NCI-H2171 treated with DMSO at 0.1 percent for 48 hours (cell line): ENCODE measurements around the gene DDTL.

Experiments
- DNase-seq: peaks from one replicate; lab custom pipeline; 2025; lab: John Stamatoyannopoulos, UW

DDTL gene

DNA sequence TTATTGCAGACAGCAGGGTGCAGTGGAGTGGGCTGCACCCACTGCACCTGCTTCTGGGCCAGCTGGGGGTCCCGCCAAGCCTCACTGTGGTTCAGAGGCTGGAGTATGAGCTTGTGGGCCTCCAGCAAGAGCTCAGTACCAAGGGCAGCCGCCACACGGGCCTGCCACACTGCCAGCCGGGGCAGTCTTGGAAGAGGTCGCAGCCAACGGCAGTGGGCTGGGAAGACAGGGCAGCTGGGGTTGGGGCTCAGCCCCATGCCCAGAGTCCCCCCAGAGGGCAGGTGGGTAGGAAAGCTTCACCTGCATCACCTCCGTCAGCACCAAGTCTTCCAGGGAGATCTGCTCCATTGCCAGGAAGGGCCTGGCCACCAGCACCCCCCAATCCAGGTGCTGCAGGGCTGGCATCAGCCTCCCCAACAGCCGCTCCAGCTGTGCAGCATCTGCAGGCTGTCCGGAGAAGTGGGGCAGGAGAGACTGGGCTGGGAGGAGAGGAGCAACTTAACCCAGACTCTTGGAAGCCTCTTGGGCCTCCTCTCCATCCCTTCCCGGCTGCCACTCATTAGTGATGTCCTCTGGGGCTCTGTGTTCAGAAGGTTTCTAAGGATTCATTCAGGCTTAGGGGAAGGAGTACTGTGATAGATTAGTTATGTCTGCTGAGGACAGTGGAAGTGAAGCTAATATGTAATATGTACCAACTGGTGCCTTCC lies 39.7 kb downstream of the DDTL start:
- no peak for DNase-seq

DNA sequence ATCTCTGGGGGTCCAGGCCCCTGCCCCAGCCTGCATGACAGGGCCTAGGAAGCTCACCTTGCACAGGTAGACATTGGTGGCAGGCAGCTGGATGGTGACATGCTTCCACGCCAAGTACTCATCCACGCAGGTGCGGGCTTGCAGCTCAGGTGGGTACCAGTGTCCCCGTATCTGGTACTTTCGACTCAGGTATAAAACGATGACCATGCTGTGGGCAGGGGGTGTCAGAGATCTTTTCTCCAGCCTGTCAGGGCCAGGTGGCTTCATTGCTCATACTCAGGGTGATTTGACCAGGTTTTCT lies 40.2 kb downstream of the DDTL start:
- DNase-seq: no peak

DNA sequence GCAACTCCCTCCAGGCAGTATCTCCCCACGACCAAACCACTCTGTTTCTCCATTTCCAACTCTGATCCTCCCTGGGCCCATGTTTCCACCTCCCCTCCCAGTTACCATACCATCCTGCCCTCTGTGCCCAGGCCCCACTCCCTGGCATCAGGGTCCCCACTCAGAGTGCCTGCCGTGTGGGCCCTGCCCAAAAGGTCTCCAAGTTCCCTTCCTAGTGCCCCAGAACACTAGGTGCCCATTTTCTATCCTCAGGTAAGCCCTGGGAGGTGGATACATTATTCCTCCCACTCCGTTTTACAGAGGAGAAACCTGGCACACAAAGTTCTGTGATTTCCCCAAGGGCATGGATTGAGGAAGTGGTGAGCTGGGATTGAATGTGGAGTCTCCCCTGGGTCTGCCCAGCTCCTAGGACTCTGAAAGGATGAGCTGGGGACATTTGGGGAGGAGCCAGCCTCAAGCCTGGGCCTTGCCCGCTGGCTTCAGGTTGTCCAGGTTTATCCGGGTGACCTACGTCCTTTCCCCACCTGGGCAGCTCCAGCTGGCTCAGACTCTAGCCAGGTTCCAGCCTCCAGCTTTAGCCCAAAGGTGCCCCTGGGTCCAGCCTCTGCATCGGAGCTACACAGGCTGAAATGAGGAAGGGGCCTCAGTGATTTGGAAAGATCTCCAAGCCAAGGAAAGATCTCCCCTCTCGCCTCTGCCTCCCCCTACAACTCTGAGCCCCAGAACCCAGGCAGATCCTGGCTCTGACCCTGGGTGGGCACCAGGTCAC lies 40.7 kb downstream of the DDTL start:
- DNase-seq: no peak

DNA sequence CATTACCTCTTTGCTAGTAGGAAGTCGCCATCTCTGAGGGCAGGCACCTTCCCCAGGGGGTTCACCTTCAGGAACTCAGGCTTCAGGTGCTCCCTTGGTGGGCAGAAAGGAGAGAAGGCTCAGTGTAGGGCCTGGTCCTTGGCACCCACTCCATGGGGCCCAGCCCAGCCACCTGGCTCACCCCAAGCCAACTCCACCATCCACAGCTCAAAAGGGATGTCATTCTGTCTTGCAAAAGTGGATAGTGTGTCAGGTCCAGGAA lies 41.3 kb downstream of the DDTL start:
- no peak for DNase-seq

DNA sequence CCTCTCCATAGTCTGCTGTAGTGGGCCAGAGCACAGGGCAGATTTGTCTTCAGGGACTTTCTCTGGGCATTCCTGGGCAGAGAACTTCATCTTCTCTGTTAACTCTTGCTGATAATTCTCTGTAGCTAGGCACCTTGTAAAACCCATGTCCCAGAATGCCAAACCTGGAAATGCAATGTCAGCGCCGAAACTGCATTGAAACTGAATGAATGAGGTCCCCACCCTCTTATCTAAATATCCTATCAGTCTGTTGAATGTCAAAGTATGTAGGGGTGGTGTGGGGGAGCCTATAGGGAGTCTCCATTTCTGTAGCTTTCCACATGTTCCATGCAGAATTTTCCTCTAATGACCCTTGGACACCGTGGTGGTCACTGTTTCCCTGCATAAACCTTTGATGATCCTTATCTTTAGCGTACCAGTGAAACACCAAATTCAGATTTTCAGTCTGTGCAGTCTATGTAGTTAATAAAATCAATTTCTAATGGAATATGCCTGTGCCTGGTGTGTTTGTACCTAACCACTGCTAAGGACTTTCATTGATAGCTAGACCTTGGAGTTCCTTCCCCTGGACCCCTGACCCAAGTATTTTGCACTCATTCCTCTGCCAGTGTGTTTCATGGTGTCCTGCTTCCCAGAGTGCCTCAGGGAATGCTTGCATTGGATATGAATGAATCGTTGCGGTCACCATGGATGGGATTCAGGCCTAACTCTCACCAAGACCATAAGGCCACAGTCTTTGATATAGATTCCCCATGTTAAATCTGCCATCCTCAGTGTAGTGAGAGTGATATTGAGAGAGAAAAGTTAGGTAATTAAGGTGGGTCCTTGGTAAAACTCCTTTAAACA lies 41.9 kb downstream of the DDTL start:
- DNase-seq: no peak

DNA sequence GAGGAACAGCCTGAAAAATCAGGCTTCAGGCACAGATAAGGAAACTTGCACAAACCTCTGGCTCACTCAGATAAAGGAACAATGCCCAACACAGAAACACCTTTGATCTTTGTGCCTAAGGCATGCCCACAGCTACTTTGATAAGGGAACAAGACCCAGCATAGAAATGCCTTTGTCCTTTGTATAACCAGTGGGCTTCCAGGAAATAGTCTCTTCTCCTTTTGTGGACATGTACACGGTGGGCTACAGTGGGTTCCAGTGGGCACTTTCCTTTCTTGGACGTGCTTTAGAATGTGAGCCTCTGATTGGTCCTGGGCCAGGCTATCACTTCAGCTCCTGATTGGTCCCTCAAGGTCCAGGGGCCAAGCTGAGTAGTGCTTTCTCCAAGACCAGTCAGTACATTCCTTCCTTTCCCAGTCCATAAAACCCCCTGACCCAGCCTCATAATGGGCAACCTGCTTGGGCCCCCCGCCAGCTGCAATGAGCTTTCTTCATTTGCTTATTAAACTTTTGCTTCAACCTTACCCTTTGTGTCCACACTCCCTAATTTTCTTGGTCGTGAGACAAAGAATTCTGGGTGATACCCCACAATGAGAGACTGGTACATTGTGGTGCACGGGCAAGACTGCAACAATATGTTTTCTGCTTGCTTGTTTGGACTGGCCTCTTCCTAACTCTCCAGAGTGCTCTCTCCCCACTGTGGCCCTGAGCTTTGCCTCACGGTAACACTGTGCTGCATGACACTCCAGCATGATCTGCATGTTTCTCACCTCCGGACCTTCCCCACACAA lies 42.7 kb downstream of the DDTL start:
- no peak for DNase-seq

DNA sequence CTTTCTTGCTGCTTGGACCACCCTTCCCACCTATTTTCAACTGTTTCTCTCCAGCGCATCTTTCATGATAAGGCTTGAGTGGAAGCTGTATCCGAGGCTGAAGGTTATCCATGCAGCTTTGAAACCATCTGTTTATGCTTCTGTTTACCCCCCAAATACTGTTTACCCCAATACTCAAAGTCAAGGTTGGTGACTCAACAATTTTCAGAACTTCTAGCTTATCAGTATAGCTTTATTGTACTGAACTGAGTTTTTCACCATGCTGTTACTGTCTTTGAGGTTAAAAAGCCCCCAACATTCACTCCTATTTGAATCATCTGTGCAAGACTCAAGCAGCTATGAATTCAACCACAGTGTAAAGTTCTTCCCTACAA lies 43.3 kb downstream of the DDTL start:
- no peak for DNase-seq

DNA sequence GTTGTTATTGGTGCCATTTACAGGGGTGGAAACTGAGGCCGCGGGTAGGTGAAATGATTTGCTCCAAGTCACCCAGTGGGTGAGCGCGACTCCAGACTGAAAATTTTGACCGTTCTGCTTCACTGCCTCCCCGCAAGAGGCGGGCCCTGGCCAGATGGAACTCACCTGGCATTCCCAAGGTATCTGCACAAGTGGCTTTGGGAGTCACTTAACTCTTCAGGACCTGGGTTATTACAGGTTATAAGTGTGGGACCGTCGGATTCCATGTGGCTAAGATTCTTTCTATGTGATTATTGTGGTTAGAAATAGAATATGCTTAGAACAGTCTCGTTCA lies 45.0 kb downstream of the DDTL start:
- peak; percentile 58 for DNase-seq

DNA sequence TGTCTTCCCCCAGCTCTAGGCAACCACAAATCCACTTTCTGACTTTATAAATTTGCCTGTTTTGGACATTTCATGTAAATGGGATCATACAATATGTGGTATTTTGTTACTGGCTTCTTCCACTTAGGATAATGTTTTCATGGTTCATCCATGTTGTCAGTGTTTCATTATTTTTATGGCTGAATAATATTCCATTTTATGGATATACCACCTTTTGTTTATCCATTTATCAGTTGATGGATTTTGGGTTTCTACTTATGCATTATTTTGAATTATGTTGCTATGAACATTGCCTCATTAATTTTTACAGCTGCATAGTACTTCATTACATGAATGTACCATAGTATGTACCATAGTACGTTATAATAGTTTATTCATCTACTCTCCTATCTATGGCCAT lies 49.5 kb downstream of the DDTL start:
- DNase-seq: no peak

DNA sequence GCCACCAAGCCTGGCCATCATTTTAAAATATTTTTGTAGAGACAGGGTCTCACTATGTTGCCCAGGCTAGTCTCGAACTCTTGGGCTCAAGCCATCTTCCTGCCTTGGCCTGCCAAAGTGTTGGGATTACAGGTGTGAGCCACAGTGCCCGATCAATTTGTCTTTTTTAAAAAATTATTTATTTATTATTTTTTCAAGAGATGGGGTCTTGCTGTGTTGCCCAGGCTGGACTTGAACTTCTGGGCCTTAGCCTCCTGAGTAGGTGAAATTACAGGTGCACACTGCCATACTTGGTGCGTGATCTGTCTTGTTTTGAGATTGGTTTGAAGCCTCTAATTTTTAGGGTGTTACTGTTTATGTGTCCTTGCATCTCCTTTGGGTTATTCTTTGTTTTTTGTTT lies 54.6 kb downstream of the DDTL start:
- no peak for DNase-seq
